IMR-90 (cell line): ENCODE measurements around the gene ZNF728. TPM values are rescaled to one million over a fixed set of nuclear protein-coding genes. Genes with fewer than 3 reads are reported as not detected.

Source experiments
- ATAC-seq: fragments of 200-7000 bp; cut with Tn5 transposase; 2 replicates; pipeline ENCODE4 v1.9.1; 2020; ENCODE audit warnings: low read depth, mild to moderate bottlenecking, moderate library complexity
- BruUV-seq: library from RNA; stranded (reverse); fragments of 400-500 nt; replicated peaks from 2 replicates; lab custom pipeline; 2021; lab: Mats Ljungman, UMichigan
- CTCF ChIA-PET: fragments of 300-600 bp; formaldehyde crosslinking; extraction: SDS; loops from one replicate; lab custom pipeline; 2021; ENCODE audit warnings: antibody characterized with exemption; lab: Yijun Ruan, JAX
- POLR2A ChIA-PET: fragments of 300-600 bp; sonication (Branson Sonifier 250); formaldehyde crosslinking; loops from one replicate; lab custom pipeline; 2022; ENCODE audit warnings: antibody characterized with exemption; ENCODE audit not compliant: unreplicated experiment; lab: Charles Lee
- DNase-seq: peaks from one replicate; pipeline ENCODE4 v3.0.0; 2013
- H2AFZ ChIP-seq: replicated peaks from 2 replicates; pipeline ENCODE3; 2013; ENCODE audit warnings: low read length, mild to moderate bottlenecking; ENCODE audit not compliant: poor library complexity
- H2AK5ac ChIP-seq: 2 replicates; pipeline ENCODE4 v1.6.1; 2013; ENCODE audit warnings: low read depth, low read length, inconsistent platforms
- H2AK9ac ChIP-seq: replicated peaks from 2 replicates; pipeline ENCODE3; 2013; ENCODE audit warnings: mild to moderate bottlenecking, low read depth, low read length, moderate library complexity; ENCODE audit not compliant: poor library complexity
- H2BK120ac ChIP-seq: 2 replicates; pipeline ENCODE4 v1.6.1; 2013; ENCODE audit warnings: low read depth, low read length, inconsistent platforms
- H2BK15ac ChIP-seq: 3 replicates; pipeline ENCODE4 v1.6.1; 2013; ENCODE audit warnings: low read depth, low read length, inconsistent platforms
- H2BK20ac ChIP-seq: 2 replicates; pipeline ENCODE4 v1.6.1; 2013; ENCODE audit warnings: low read depth, mild to moderate bottlenecking, inconsistent platforms, low read length, moderate library complexity
- H2BK5ac ChIP-seq: 2 replicates; pipeline ENCODE4 v1.6.1; 2013; ENCODE audit warnings: mild to moderate bottlenecking, low read depth, low read length, inconsistent platforms; ENCODE audit not compliant: poor library complexity, severe bottlenecking
- H3K14ac ChIP-seq: replicated peaks from 2 replicates; pipeline ENCODE4 v1.6.1; 2013; ENCODE audit warnings: low read depth, low read length, inconsistent platforms
- H3K18ac ChIP-seq: 2 replicates; pipeline ENCODE4 v1.6.1; 2013; ENCODE audit warnings: low read depth, low read length, control low read depth
- H3K23ac ChIP-seq: 2 replicates; pipeline ENCODE4 v1.6.1; 2013; ENCODE audit warnings: low read depth, low read length, inconsistent platforms
- H3K27ac ChIP-seq: 2 replicates; pipeline ENCODE4 v1.5.1; 2013; ENCODE audit warnings: mild to moderate bottlenecking, control low read depth, low read length; ENCODE audit not compliant: insufficient read depth
- H3K27me3 ChIP-seq: 2 replicates; pipeline ENCODE4 v1.6.1; 2013; ENCODE audit warnings: low read length; ENCODE audit not compliant: control insufficient read depth, insufficient read depth
- H3K36me3 ChIP-seq: 2 replicates; pipeline ENCODE4 v1.6.1; 2013; ENCODE audit warnings: low read length, mixed read lengths; ENCODE audit not compliant: control insufficient read depth, insufficient read depth
- H3K4ac ChIP-seq: 2 replicates; pipeline ENCODE4 v1.6.1; 2013; ENCODE audit warnings: low read depth, low read length, inconsistent platforms
- H3K4me1 ChIP-seq: 2 replicates; pipeline ENCODE4 v1.6.1; 2013; ENCODE audit warnings: low read length, mixed read lengths; ENCODE audit not compliant: control insufficient read depth, insufficient read depth
- H3K4me2 ChIP-seq: 2 replicates; pipeline ENCODE4 v1.6.1; 2013; ENCODE audit warnings: low read depth, mild to moderate bottlenecking, control low read depth, low read length, moderate library complexity
- H3K4me3 ChIP-seq: 2 replicates; pipeline ENCODE4 v1.5.1; 2013; ENCODE audit warnings: low read depth, mild to moderate bottlenecking, control low read depth, low read length, moderate library complexity; ENCODE audit not compliant: insufficient read depth
- H3K56ac ChIP-seq: 2 replicates; pipeline ENCODE4 v1.6.1; 2013; ENCODE audit warnings: low read length, inconsistent platforms; ENCODE audit not compliant: insufficient read depth; ENCODE audit errors: extremely low read depth
- H3K79me1 ChIP-seq, 2 experiments: 2 replicates each; pipeline ENCODE4 v1.6.1; 2013; ENCODE audit warnings: low read length in 2 of 2, inconsistent platforms in 1 of 2, low read depth in 1 of 2
- H3K9ac ChIP-seq: 2 replicates; pipeline ENCODE4 v1.6.1; 2013; ENCODE audit warnings: low read depth, low read length, control low read depth
- H3K9me1 ChIP-seq: 2 replicates; pipeline ENCODE4 v1.6.1; 2013; ENCODE audit warnings: low read length, inconsistent platforms; ENCODE audit not compliant: insufficient read depth
- H3K9me3 ChIP-seq: 2 replicates; pipeline ENCODE4 v1.6.1; 2013; ENCODE audit warnings: low read length; ENCODE audit not compliant: control insufficient read depth, insufficient read depth
- H4K20me1 ChIP-seq: 2 replicates; pipeline ENCODE4 v1.6.1; 2013; ENCODE audit warnings: low read length, inconsistent platforms; ENCODE audit not compliant: insufficient read depth
- H4K5ac ChIP-seq: 2 replicates; pipeline ENCODE4 v1.6.1; 2013; ENCODE audit warnings: mild to moderate bottlenecking, low read depth, low read length, control low read depth
- H4K8ac ChIP-seq, 2 experiments: 2 replicates each; pipeline ENCODE4 v1.6.1; 2013; ENCODE audit warnings: low read depth in 2 of 2, low read length in 2 of 2, control low read depth in 1 of 2, inconsistent platforms in 1 of 2
- H4K91ac ChIP-seq: 2 replicates; pipeline ENCODE4 v1.6.1; 2013; ENCODE audit warnings: low read depth, low read length, inconsistent platforms; ENCODE audit not compliant: insufficient read depth
- CEBPB ChIP-seq: IDR thresholded peaks from 2 replicates; pipeline ENCODE4 v1.6.1; 2012; ENCODE audit warnings: low read depth, low read length, improper control_type of control experiment
- NFE2L2 ChIP-seq: fragments of 150-350 bp; IDR thresholded peaks from 2 replicates; pipeline ENCODE4 v1.6.1; 2016; ENCODE audit warnings: low read depth, mild to moderate bottlenecking, low read length
- WGBS, 2 experiments: methylation state at CpG; one replicate each; pipeline versions ENCODE4 v1.1.5 to v1.1.7; 2013; ENCODE audit warnings: missing lambda C conversion rate in 2 of 2; ENCODE audit not compliant: insufficient read length in 1 of 2; ENCODE audit errors: extremely low coverage in 2 of 2; 5-methylcytosine and 5-hydroxymethylcytosine counted together
- dilution Hi-C: fragments of 300-500 bp; cut with HindIII; formaldehyde crosslinking; loops from one replicate; pipeline ENCODE4 v1.14.3; 2018; ENCODE audit warnings: low sequenced_read_pairs; ENCODE audit not compliant: unreplicated experiment
- in situ Hi-C: fragments of 300-500 bp; cut with MboI; formaldehyde crosslinking; loops from 3 replicates; pipeline ENCODE4 v1.14.3; 2019; ENCODE audit warnings: low sequenced_read_pairs, inconsistent platforms, mixed read lengths
- intact Hi-C: fragments of 100-400 bp; cut with micrococcal nuclease; formaldehyde crosslinking; loops from 2 replicates; pipeline ENCODE4 v1.10.0; 2022
- polyA plus RNA-seq, 3 experiments: library from polyadenylated mRNA; depleted of rRNA; stranded (reverse); fragments of >200 nt; gene quantifications; 2 replicates each; pipeline ENCODE4 v1.2.3, GENCODE V29; 2012; ENCODE audit warnings: low replicate concordance in 1 of 3
- total RNA-seq: library from RNA; depleted of rRNA; stranded (reverse); fragments of >200 nt; gene quantifications from 2 replicates; pipeline ENCODE4 v1.2.3, GENCODE V29; 2012

The ZNF728 gene
- total and polyA plus RNA-seq, 2 of the 4 experiments (the other 2 are of a cell fraction) = not detected

DNA sequence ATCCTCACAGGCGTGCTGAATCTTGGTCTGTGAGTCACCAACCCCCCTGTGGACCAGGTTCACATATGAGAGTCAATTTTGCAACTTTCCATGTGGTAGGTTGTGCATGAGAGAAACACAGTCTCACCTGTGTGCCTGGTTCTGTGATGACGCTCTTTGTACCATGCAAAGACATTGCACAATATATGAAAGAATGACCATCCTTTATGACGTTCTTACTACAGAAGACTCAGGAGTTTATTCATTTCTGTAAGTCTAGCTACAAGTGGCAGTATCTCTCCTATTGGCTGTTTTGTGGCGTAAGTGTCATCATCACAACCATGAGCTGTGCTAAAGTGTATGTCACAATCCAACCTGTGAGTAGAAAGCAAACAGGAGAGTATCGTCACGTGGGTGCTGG is 43.8 kb upstream of the ZNF728 start:
- H2BK15ac ChIP-seq = no peak overlapping the region
- no peaks in the 10 kb centered on the region for H3K27me3 ChIP-seq
- H3K9ac ChIP-seq = no peak overlapping the region
- DNase-seq (no peak), ATAC-seq (no peak)
- H3K4me2 ChIP-seq = no peak overlapping the region
- intact Hi-C loops = no loop called here
- H3K36me3 ChIP-seq = no peaks in the 10 kb centered on the region
- POLR2A ChIA-PET = no interaction called here
- no peak overlapping the region for H3K18ac ChIP-seq
- no peak overlapping the region for H2BK20ac ChIP-seq
- no peak overlapping the region for H2AK9ac ChIP-seq
- H2AK5ac ChIP-seq = no peak overlapping the region
- H3K9me1 ChIP-seq = no peaks in the 10 kb centered on the region
- H4K91ac ChIP-seq = no peak overlapping the region
- no peak overlapping the region for H4K8ac ChIP-seq
- H3K14ac ChIP-seq = no peak overlapping the region
- H2BK5ac ChIP-seq = no peak overlapping the region
- H3K9me3 ChIP-seq = peaks cover 37% of the 10 kb centered on the region
- 25% methylated on average over 1 of the region's 6 CpGs; no CpG with 5 or more reads in 1 of the 2 experiments for WGBS, 2 experiments
- dilution Hi-C loops = no loop called here
- no peaks in the 10 kb centered on the region for H4K20me1 ChIP-seq
- in situ Hi-C loops = no loop called here
- H3K4me1 ChIP-seq = no peaks in the 10 kb centered on the region
- no peak overlapping the region for H4K5ac ChIP-seq
- CTCF ChIA-PET = no interaction called here
- H3K56ac ChIP-seq = no peak overlapping the region
- no peak overlapping the region for H2BK120ac ChIP-seq
- H3K23ac ChIP-seq = no peak overlapping the region
- BruUV-seq = no TSS peak
- no peak overlapping the region for H2AFZ ChIP-seq
- TF ChIP-seq NFE2L2 (no peak), CEBPB (peak; percentile 42; the same call in 1 of the 2 replicates)
- H3K4ac ChIP-seq = no peak overlapping the region
- H3K4me3 ChIP-seq = no peak overlapping the region
- no peaks in the 10 kb centered on the region for H3K79me1 ChIP-seq
- H3K27ac ChIP-seq = no peak overlapping the region
